Neural cell (in vitro differentiated cells): Measurements from ENCODE around the gene GALNT12.

Source experiments
- CTCF ChIP-seq: fragments of 450-650 bp; IDR thresholded peaks from 2 replicates; pipeline ENCODE4 v1.5.1; 2014; ENCODE audit warnings: antibody characterized with exemption, mild to moderate bottlenecking, moderate library complexity; ENCODE audit not compliant: poor library complexity, severe bottlenecking
- EP300 ChIP-seq: fragments of 450-650 bp; conservative IDR thresholded peaks from 2 replicates; pipeline ENCODE4 v1.6.1; 2014; ENCODE audit warnings: antibody characterized with exemption, mild to moderate bottlenecking, moderate library complexity; ENCODE audit not compliant: poor library complexity, severe bottlenecking
- EZH2 ChIP-seq: fragments of 200-600, 300-800 bp; shearing (Covaris generic), sonication (generic); IDR thresholded peaks from 2 replicates; pipeline ENCODE4 v1.6.1; 2014; ENCODE audit warnings: antibody characterized with exemption, low read length, borderline replicate concordance, mild to moderate bottlenecking; ENCODE audit not compliant: insufficient read depth, poor library complexity, severe bottlenecking
- MXI1 ChIP-seq: fragments of 450-650 bp; conservative IDR thresholded peaks from 2 replicates; pipeline ENCODE4 v1.6.1; 2014; ENCODE audit warnings: antibody characterized with exemption, mild to moderate bottlenecking; ENCODE audit not compliant: poor library complexity, severe bottlenecking
- POLR2AphosphoS5 ChIP-seq: IDR thresholded peaks from 2 replicates; pipeline ENCODE4 v1.6.1; 2012
- RAD21 ChIP-seq: fragments of 450-650 bp; conservative IDR thresholded peaks from 2 replicates; pipeline ENCODE4 v1.6.1; 2014; ENCODE audit warnings: antibody characterized with exemption, mild to moderate bottlenecking, moderate library complexity
- REST ChIP-seq: IDR thresholded peaks from 2 replicates; pipeline ENCODE4 v1.6.1; 2012; ENCODE audit warnings: borderline replicate concordance
- SMC3 ChIP-seq: fragments of 450-650 bp; conservative IDR thresholded peaks from 2 replicates; pipeline ENCODE4 v1.6.1; 2014; ENCODE audit warnings: antibody characterized with exemption, mild to moderate bottlenecking, moderate library complexity; ENCODE audit not compliant: poor library complexity
- TAF1 ChIP-seq: IDR thresholded peaks from 2 replicates; pipeline ENCODE4 v1.6.1; 2012; ENCODE audit warnings: low read depth

- TF ChIP-seq CTCF (no peak), EZH2 (no peak), EP300 (no peak), REST (no peak), SMC3 (no peak), RAD21 (no peak), POLR2AphosphoS5 (no peak), TAF1 (no peak), MXI1 (no peak)
Measured at GRCh38 chr9:98833090-98833956, 25.9 kb downstream of the GALNT12 start.
